Amniotic stem cell (primary cell): Measurements from ENCODE around the gene KCNG1.

Experiments used
- DNase-seq: peaks from one replicate; lab custom pipeline; 2025; lab: John Stamatoyannopoulos, UW

KCNG1 gene

DNA sequence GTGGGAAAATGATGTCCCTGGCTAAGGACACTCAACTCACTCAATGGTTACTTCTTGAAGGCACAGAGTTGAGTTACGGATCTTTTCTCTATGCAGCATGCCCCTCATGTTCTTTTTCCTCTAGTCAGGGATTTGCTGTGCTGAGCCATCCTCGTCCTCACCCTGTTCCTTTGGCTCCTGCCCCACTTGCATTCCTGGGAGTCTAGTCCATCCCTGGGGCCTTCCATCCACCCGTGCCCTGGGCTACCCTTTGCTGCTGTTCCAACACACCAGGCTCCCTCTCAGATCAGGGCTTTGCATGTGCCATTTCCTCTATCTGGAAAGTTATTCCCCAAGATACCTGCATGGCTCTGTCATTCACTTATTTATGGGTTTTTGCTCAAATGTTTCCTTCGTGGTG lies 13.3 kb upstream of the KCNG1 start:
- DNase-seq: no peak

DNA sequence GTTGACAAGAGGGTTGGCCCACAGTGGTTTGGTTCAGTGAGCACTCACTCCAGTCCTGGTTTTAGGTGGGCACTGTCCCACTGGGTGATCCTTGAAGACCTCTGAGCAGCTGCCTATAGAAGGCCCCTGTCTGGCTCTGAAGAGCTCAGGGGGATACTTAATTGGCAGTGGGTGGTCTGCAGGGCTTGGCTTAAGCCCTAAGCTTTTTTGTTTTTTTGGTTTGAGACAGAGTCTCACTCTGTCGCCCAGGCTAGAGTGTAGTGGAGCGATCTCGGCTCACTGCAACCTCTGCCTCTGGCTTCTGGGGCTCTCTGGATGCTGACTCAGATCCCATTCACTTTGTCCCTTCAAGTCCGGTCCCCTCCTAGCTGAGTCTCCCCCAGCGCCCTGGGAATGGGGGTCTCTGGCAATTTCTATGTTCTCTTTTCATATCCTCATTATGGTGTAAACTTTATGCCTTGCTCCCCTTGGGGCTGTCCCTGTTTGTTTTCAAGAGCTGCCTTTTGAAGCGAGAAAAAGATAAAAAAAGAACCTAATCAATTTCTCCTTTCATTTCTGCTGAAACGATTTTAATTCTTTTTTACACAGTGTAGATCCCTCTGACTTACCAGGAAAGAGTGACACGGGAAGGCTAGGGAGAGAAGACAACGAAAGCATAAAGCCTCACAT lies 12.2 kb upstream of the KCNG1 start:
- no peak for DNase-seq

DNA sequence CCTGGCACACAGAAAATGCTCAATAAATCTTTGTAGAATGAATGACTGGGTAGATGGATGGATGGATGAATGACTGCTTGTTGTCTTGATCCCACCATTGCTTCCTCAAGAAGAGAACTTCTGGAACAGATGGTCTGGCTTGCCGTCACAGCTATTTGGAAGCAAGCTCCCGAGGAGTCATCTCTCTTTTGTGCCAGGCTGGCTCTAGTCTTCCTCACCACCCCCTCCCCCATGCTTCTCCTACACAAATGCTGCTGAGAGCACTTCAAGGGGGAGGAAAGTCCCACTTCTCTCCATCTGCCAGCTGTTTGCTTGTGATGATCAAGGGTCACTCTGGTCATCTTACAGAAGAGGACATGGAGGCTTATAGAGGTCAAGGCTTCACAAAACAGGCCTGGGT lies 11.6 kb upstream of the KCNG1 start:
- DNase-seq: no peak

DNA sequence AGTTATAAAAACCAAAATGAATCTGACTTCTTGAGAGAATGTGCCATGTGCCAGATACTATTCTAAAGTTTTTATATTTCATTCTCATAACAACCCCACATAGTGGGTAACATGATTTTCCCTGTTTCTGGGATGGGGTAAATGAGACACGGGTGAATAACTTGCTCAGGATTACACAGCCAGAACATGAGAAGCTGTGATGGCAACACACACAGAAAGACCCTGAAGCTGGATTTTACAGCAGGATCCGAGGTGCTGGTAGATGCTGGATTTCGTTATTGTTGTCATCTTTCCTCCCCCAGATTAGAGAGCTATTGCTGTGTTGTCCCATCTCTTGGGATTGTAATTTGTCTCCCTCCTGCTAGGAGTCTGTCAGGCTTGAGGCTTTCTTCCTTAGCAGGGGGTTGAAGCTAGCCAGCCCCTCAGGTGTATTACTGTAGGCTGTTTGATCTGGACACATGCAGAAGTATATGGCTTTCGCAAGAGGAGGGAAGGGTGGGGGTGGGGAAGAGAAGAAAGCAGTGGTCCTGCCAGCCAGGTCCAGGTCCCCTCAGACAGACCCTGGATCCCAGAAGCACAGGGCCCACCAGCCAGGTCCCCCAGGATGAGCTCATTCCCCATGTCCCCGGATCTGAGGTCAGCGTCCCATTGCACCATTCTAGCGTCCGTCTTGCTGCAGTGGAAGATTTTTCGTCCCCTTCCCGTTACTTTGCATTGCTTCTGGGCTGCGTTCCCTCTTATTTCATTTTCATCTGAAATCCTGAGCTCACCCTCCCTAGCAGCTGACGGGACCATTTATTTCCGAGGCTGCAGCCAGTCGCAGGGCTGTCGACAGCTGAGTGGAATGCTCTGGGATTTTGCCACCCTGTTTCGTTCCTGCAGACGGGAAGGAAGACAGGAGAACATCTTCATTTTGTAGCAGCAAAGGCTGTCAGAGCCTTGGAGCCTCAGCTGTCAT lies 7.3 kb upstream of the KCNG1 start:
- DNase-seq: no peak

DNA sequence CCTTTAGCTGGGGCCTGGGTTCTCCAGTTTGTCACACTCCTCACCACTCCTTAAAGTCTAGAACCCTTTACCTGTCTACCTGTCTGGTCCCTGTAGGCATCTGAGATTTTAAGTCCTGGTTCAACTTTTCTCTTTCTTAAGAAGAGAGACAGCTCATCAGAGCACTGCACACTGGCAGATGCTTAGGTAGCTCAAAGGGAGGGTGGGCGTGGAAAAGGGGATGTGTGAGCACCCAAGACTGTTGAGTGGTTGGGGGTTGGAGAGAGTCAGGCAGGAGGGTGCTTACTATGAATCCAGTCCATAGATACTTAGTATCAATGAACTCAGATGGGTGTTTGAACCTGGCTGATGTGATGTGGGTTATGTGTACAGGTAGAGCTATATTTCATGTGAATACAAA lies 6.6 kb upstream of the KCNG1 start:
- no peak for DNase-seq

DNA sequence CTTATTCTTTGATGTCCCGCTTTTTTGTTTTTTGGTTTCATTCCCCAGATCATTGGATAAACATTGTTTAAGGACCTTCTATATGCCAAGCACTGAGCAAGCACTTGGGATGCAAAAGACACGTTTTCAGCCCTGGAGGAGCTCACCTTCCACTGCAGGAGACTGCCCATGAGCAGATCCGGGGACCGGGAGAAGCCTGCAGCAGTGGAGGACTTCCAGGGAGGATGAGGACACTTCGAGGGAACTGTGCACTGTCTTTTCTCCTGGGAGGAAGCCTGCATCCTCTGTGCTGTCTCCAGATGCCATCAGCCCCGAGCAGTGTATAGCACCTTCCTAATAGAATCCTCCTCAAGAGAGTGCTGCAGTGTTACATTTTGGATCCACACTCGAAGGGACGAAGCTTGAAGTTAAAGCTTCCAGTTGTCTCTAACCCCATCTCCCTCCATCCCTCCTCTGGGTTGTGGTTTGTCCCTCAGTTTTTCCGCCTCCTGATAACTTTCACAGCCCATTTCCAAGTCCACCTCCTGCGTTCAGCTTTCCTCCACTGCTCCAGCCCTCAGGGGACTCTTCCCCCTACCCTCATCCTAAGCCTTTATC lies 5.8 kb upstream of the KCNG1 start:
- DNase-seq: no peak

DNA sequence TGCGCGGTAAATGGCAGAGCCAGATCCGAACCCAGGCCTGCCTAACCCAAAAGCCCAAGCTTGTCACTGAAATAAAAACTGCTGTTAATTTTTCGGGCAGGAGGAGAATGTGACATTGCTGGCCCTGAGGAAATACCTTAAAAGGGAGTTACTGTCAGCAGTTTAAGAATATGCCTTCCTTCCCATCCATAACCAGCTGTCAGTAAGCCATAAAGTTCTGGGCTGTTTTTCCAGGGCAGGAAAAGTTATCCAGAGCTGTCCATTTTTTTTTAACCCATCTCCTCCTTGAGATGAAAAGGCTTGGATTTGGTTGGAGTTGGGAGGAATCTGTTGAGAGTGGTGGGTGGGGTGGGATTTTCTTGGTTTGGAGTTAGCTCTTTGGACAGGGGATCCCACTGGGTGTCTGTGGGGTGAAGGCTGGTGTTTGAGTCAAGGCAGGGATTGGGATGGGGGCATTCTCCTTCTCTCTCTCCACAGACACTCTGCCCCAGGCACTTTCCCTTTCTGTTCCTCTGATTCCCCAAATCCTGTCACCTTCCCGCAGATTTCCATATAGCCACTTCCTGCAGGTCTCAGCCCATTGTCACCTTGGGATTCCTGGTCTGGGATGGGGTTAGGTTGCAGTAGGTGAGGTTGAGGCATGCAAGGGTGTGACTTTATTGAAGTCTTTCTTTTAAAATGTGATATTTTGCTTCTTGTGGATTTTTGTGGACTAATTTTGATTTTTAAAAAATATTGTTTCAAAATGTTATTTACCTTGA lies 4.3 kb upstream of the KCNG1 start:
- DNase-seq: no peak

DNA sequence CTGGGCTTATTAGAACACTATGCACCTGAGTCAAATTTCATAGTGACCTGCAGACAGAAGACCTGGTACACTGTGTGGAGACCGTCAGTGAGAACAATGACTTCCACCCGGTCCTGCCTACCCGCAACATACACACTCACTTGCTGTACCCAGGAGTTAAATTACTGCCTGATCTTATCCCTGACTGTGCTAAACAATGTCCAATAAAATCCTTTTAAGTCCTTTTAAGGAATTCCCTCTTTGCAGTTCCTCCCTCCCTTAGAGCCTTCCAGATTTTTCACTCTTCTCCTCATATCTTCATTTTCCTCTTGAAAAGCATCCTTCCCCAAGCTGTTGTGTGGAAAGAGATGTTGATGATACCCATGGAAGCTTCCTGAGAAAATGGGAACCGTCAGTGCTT lies 3.4 kb upstream of the KCNG1 start:
- no peak for DNase-seq

DNA sequence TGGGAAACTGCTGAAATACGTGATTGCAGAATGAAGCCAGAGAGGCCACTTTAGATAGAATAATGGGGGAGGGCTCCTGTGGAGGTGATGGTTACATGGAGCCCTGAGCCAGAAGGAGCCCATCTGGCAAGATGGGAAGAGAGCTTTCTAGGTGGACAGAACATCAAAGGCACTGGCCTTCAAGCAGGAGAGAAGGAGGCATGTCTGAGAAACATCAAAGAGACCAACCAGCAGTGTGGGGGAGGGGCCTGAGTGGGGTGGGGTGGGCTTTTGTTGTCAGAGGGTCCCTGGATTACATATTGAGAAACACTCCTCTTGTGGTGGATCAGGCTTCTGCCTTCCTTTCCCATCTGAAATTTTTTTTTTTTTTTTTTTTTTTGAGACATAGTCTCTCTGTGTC lies 1.9 kb upstream of the KCNG1 start:
- DNase-seq: no peak

DNA sequence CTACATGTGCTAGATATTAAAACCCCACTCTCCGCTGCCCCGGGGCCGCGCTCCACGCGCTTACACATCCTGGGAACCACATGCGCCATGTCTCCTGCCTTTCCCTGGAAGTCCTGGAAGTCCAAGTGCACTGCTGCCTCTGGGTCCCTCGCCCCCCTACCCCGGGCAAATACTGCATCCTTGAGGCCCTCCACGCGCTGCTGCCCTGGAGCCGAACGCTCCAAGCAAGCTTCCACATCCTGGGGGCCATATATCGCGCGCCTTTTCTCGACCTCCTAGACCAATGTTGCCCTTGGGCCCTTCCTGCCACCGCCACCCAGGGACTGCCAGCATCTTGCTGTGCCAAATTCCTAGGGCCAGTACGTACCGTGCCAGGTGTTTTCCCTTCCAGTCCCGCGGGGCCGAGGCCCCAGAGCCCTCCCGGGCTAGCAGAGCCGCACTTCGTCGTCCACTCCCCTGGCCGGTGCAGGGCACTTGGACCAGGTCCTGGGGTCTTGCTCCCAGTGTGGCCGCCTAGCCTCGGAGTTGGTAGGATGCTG lies 779 bp upstream of the KCNG1 start:
- DNase-seq: no peak

DNA sequence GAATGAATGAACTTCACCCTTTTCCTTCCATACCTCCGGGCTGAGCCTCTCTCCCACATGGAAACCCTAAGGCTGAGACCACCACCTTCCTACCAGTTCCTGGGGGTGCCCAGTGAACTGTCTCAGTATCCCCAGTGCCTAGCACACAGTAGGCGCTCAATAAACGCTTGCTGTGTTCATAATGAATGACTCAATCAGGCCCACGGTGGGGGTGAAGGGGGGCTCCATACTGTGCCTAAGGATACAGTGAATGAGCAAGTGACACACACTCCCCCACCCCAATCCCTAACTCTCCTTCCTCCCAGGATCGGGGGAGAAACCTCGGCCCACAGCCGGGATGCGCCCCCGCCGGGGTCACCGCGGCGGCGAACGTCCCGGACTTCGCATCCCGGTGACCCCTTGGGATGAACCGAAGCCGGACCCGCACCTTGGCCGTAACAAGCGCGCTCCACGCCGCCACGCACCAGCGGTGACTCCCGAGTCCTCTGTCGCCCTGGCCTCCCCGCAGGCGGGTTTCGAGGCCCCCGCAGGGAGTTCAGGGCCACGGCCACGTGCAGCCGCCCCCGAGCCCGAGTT lies 592 bp downstream of the KCNG1 start:
- DNase-seq: no peak

DNA sequence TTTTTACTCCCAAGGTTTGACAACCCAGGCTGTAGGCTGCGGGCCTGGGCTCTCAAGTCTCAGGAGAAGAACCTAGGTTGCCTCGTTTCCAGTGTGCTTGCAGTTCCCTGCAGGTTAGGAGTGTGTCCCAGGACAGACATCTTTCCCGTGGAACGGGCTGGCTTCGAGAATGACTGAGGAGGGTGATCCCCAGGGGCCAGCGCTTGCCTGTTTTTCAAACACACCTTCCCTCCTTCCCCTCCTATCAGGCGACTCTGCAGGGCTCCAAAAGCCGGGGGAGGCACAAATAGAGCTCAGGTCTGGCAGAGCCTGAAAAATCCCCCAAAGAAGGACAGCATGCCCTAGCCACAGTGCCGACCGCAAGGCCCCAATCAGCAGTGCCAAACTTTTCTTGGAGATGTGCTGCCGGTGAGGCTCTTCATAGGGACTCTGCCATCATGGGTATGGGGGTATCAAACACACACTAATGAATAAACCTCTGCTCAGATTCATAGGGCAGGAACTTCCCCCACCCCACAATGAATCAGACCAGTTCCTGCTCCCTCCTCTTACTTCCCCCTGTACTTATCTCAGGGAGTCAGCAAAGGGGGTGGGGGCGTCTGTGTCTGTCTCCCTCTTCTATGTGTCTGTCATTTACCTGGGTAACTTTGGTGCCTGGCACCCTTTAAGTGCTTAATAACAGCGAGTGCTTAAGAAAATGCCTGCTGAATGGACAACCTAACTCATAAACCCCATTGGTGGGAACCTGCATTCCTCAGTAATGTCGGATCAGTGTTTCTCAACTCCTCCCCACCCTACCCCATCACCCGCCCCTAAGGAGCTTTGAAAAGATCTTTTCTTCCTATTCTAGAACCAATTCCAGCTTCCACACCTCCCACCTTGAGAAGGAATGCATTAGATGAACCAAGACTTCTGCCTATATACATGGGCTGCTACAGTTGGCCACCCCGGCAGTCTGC lies 1.6 kb downstream of the KCNG1 start:
- DNase-seq: no peak

DNA sequence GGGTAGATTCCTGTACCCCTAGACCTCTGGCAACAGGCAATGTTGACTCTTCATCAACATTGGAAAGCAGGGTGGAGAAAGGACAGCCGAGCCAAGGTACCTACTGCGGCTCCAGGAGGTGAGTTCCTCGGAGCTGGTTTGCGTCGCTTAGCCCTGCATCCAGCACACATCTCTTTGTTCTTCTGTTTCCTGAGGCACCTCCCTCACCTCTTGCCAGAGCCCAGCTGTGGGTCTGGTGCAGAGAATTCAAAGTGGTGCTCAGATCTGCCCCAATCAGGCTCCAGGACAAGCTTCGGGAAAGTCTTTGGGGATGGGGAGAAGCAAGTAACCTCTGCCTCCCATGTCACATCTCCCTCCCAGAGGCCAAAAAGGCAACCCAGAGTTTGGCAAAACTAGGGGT lies 2.2 kb downstream of the KCNG1 start:
- no peak for DNase-seq

DNA sequence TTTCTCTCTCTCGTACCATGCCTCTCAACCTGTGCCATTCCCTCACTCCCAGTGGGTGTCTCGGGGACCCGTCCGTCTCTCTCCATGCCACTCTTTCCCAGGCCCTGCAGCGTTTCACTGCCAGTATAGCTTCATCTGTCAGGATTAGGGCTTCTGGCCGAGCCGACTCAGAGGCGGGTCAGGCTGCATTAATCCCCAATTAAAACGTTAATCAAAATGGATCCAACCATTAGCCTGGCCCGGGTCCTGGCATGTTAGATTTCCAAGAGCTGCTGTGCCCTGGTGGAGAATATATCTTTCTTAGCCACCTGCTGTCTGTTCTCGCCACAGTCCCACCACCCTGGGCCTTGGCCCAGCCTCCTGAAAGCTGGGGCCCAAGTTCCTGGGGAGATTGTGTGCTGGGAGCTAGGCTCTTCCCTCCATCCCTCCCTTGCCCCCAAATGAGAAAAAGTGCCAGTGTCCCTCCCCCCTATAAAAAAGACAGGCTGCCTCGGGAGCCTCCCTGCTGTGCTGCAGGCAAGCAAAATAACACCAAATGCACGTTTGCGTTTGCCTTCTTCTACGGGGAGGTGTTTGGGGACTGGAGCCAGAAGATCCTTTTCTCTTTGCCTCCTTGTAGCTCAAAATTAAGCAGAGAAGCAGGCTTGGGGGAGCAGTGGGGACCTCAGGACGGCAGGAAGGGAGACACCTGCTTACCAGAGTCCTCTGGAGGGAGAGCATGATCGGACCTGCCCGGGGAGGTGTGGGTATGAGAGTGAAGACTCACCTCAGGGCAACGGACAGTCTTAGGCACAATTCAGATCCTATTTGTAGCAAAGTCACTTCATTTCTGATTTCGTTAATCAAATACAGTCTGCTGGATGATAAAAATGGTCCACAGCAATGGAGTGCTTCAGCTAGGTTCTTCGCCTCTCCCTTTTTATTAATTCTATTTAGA lies 3.0 kb downstream of the KCNG1 start:
- DNase-seq: no peak

DNA sequence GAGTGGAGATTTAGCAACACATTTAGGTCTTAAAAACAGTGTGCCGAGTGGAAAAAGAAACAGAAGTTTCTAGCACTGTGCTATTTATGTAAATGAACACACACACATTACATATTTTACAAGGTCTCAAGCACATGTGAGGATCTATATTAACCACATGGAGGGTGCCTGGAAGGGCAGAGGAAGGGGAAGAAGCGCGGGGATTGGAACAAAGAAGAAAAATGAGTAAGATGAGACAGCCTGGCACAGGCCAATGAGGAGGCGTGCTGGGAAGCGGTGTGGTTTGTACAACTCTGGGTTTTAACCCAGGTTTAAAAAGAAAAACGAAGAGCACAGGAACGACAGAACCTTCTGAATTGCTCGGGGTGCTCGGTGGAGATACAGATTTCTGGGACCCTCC lies 5.7 kb downstream of the KCNG1 start:
- no peak for DNase-seq

DNA sequence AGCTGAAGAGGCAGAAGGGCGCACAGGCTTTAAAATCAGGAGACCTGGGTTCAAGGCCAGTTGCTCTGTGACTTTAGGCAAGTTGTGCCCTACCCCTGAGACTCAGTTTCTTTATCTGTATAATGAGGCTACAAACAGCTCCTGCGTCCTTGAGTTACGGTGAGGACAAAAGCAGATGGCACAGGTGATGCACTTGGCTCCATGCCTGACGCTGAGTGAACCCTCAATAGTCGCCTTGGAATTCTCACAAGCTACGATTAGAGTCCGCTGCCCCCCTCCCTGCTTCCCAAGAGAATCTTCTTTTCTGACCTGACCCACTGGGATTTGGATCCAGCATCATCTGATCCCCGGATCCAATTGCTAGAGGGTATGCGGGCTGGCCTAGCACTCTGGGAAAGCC lies 6.4 kb downstream of the KCNG1 start:
- no peak for DNase-seq

DNA sequence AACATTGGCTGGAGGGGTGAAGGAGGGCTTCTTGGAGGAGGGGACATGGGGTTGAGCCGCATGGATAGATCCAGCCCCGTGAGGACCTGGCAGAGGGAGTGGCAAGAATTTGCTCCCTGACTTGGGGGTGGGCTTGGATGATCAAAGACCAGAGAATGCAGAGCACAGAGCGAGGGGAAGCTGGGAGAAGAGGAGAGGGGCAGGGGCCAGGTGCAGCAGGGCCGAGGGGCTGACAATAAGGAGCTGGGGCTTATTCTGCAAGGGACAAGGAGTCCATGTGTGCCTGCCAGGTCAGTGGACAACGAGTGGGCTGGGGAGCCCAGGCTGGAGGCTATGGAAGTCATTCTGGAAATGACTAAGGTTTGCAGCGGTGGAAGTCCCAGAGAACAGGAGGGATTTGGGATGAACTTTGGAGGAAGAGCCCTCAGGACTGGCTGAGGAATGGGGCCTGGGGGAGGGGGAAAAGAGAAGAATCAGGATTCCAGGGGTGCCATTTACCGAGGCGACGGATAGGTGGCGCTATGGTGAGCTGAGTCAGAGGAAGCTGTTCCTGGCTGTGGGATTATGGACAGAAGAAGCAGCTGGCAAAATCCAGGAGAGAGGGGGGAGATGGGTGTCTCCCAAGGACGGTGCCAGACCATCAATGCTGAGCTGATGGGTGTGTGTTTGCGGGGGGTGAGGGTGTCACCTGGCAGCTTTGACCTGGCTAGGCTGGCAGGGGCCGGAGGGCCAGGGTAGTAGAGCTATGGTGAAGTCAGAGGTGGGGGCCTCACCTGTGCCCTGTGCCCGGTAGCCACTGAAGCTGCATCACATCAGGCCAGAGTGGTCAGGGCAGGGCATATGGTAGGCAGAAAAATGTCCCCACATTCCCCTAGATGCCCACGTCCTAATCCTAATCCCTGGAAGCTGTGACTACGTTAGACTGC lies 7.8 kb downstream of the KCNG1 start:
- peak; percentile 52 for DNase-seq

DNA sequence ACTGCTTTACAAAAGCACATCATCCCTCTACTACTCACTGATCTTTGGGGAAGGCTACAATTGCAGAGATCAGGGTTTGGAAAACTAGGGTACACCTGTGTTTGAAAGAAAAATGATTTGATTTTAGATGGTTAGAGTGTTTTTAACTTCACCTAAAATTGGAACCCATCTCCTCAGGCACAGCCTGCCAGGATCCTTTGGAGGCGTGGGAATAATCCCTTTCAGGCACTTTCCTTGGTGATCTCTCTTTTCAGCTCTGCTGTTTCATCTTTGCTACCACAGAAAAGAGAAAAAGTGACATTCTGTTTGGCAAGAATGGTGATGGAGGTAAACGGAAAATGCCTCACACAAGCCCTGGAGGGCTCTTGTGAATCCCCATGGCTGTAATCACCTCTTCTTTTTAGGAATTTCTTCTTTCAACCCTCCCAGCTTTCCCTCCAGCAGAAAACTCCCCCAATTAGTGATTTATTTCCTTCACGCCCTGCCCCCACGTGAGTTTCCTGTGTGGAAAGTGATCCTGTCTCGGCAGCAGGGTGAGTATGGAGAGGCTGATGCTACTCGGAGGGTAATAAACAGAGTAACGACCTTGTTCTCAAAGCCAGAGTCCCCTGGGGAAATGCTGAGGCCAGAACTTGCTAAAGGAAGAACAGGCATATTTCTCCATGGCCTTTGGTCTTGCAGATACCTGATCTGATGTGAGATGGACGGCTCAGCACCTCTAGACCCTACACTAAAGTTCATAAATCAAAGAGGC lies 9.2 kb downstream of the KCNG1 start:
- no peak for DNase-seq
